ENCODE results near the gene CRY2.

CRY2 gene

DNA sequence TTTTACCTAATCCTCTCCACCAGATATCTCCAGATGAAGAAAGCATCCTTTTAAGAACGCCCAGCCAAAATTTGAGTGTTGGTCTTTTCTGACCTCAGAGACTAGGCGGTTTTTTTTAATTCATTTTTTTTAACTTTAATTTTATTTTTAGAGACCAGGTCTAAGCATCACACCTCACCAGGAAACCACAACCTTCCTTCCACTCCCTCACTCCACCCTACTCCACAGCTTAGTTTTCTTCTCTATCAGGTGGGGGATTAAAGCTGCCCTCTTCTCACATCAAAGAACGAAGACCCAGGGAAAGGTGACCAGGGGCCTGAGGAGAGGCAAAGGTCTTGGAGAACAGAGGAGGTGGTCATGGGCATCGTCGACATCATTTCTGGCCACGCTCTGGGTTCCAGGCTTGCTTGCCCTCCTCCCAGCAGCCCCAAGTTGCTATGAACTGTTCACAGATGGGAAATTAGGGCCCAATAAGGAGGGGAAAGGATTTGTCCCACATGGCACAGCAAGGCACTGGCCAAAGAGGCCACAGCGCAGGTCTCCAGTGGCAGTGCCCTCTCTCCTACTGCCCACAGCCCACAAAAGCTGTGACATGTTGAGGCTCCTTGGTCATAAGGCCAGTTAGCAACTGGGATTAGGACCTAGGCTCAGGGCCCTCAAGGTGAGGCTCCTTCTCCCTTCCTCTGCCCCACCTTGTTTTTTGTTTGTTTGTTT lies 71.8 kb downstream of the CRY2 start:
- no peak for TF ChIP-seq CTCF (conservative IDR thresholded peaks at IDR 0.05; ENCODE audit: control insufficient read depth, insufficient read depth, low read depth, low read length)
- DNase-seq (ENCODE audit: low read depth): no peak
- no peak overlapping the region for H3K4me3 ChIP-seq (ENCODE audit: control insufficient read depth, low read depth, low read length)

- TF ChIP-seq CTCF (conservative IDR thresholded peaks at IDR 0.05; ENCODE audit: control insufficient read depth, insufficient read depth, low read depth, low read length): no peak
- no peak overlapping the region for H3K4me3 ChIP-seq (ENCODE audit: control insufficient read depth, low read depth, low read length)
- DNase-seq (ENCODE audit: low read depth): no peak
These were observed 72.7 kb downstream of the CRY2 start for GRCh38 chr11:45919806-45920530.

DNA sequence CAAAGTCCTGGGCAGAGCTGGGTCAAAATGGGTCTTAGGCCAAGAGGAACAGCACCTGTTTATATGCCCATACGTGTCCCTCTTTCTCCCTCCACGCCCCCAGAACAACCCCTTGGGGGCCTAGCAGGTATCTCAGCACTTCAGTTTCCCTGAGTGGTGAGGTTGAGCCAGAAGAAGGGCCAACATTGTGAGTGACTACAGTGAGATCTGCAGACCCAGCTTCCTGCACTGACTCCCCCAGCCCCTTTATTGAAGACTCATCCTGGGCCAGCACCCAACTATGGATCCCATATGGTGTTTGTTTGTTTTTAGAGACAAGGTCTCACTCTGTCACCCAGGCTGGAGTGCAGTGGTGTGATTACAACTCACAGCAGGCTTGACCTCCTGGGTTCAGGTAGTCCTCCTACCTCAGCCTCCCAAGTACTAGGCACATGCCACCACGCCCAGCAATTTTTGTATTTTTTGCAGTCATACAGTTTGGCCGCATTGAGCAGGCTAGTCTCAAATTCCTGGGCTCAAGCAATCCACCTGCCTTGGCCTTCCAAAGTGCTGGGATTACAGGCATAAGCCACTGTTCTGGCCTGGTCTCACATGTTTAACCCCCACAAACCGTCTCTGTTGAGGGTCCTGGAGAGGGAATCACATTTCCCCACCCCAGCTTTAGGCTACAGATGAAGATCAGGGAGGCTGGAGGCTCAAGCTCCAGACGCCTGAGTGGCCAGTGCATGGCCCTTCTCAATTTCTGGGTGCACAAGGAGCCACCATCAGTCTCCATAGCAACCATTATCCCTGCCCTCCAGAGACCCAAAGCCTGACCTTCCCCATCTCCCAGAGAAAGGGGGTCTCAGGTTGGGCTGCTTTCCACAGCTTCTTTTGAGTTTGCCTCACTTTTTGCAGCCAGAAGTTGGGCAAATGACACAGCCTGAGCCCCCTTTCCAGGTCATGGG lies 73.5 kb downstream of the CRY2 start:
- DNase-seq (ENCODE audit: low read depth): no peak

DNA sequence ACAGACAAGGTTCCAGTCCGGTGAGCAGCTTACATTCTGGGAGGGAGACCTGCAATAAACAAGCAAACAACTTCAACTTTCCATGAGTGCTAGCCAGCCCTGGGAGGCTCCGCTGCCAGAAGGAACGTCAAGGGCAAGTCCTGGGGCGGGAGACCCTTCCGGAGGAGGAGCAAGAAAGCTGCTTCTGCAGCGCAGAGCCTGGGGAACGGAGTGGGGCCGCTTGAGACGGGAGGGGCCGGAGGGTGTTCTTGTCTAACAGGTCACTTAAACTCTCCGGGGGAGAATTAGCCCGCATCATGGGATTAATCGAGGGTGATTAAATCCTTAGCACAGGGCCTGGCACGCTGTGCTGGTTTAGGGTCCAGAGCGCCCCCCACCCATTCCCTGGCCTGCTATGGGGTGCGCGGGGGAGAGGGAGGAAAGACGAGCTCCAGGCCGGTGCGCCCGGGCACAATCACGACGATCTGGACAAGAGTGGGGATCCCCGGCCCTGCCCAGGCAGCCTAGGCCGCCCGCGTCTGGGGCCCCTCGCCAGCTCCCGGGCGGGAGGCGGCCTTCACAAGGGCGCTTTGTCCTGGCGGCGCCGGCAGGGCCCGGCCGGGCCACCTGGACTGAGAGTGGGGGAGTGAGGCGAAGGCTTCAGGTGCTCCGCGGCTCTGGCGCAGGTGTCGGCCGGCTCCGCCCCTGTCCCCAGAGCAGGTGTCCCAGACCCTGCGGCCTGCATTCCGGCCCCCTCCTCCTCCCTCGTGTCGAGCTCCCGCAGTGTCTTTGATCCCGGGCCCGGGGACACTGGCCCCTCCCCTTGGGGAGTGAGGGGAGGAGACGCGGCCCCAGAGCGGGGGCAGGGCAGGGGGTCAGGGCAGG lies 74.5 kb downstream of the CRY2 start:
- no peak for DNase-seq (ENCODE audit: low read depth)
- no peak for TF ChIP-seq CTCF (conservative IDR thresholded peaks at IDR 0.05; ENCODE audit: control insufficient read depth, insufficient read depth, low read depth, low read length)
- H3K4me3 ChIP-seq (ENCODE audit: control insufficient read depth, low read depth, low read length): no peak overlapping the region

More for the DNA sequence above, 73.5 kb downstream of the CRY2 start:
- TF ChIP-seq CTCF (conservative IDR thresholded peaks at IDR 0.05; ENCODE audit: control insufficient read depth, insufficient read depth, low read depth, low read length): no peak
- no peak overlapping the region for H3K4me3 ChIP-seq (ENCODE audit: control insufficient read depth, low read depth, low read length)

DNA sequence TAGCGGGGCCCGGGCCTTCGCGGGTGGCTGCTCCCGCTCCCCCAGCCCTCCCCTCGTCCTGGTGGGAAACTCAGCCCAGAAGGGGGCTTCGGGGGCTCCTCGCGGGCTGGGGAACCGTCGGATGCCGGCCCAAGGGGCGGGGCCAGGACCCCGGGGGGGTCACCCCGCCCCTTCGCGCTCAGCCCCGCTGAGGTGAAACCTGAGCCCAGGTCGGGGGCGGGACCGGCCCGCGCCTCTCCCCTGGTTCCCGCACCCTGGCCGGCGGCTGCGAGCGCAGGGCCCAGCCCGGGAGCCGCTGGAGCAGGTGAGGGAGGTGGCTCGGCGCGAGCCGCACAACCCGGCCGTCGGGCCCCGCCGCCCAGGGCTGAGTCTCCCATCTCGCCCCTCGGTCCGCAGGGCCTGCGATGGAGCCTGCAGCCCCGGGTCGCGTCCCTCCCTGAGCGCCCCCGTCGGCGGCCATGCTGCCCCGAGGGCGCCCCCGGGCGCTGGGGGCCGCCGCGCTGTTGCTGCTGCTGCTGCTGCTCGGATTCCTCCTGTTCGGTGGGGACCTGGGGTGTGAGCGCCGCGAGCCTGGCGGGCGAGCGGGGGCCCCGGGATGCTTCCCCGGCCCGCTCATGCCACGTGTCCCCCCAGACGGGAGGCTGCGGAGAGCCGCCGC lies 75.3 kb downstream of the CRY2 start, which contains the start of gene LARGE2:
Gene LARGE2 (plus strand): TSS at position 232 of the 658 bp plus-strand sequence. CDS start 227 bp downstream, at position 459.
- no peak within 1 kb of the TSS for H3K4me3 ChIP-seq (ENCODE audit: control insufficient read depth, low read depth, low read length)
- no peak for TF ChIP-seq CTCF (conservative IDR thresholded peaks at IDR 0.05; ENCODE audit: control insufficient read depth, insufficient read depth, low read depth, low read length)
- no peak for DNase-seq (ENCODE audit: low read depth)

All from fibroblast of mammary gland (primary cell).